ENCODE data around the gene MGAT4B.

DNA sequence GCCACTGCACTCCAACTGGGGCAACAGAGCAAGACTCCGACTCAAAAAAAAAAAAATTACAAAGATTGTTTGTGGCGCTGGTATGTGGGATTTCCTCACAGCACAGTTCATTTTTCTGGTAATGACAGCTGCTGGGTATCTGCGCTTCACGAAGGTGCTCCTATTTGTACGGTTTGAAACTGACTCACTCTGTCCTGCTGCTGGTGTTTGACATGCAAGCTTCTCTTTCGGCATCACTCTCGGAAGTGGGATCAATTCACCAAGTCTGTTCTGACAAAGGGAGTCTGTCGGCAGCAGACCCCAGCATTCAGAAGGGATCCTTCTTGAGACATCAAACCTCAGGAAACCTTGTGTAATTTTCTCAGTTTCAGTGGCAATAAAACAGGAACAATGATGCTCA, 47.7 kb downstream of the MGAT4B start:
- TF ChIP-seq, protein P1, sequence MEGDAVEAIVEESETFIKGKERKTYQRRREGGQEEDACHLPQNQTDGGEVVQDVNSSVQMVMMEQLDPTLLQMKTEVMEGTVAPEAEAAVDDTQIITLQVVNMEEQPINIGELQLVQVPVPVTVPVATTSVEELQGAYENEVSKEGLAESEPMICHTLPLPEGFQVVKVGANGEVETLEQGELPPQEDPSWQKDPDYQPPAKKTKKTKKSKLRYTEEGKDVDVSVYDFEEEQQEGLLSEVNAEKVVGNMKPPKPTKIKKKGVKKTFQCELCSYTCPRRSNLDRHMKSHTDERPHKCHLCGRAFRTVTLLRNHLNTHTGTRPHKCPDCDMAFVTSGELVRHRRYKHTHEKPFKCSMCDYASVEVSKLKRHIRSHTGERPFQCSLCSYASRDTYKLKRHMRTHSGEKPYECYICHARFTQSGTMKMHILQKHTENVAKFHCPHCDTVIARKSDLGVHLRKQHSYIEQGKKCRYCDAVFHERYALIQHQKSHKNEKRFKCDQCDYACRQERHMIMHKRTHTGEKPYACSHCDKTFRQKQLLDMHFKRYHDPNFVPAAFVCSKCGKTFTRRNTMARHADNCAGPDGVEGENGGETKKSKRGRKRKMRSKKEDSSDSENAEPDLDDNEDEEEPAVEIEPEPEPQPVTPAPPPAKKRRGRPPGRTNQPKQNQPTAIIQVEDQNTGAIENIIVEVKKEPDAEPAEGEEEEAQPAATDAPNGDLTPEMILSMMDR (IDR thresholded peaks at IDR 0.05), result no peak
- TF ChIP-seq POLR2A (IDR thresholded peaks at IDR 0.05), result no peak
- TF ChIP-seq EP300 (IDR thresholded peaks at IDR 0.05; ENCODE audit: low read depth), result no peak

Data from transverse colon (tissue), 3 donors.